IPS-18a (cell line): ENCODE data around the gene ARHGAP6.

Experiments
- H3K27ac ChIP-seq: one replicate; pipeline ENCODE4 v1.5.1; 2013; ENCODE audit warnings: low read length
- H3K27me3 ChIP-seq: one replicate; pipeline ENCODE4 v1.6.1; 2013; ENCODE audit warnings: mild to moderate bottlenecking, low read length; ENCODE audit not compliant: control insufficient read depth, insufficient read depth
- H3K36me3 ChIP-seq: one replicate; pipeline ENCODE4 v1.6.1; 2013; ENCODE audit warnings: low read depth, low read length; ENCODE audit not compliant: control insufficient read depth
- H3K4me1 ChIP-seq: one replicate; pipeline ENCODE4 v1.6.1; 2013; ENCODE audit warnings: low read depth, low read length; ENCODE audit not compliant: control insufficient read depth
- H3K4me3 ChIP-seq: one replicate; pipeline ENCODE4 v1.5.1; 2013; ENCODE audit warnings: low read length
- H3K9ac ChIP-seq: one replicate; pipeline ENCODE4 v1.6.1; 2013; ENCODE audit warnings: mild to moderate bottlenecking, low read length, moderate library complexity
- H3K9me3 ChIP-seq: one replicate; pipeline ENCODE4 v1.6.1; 2013; ENCODE audit warnings: low read depth, low read length; ENCODE audit not compliant: control insufficient read depth

Gene ARHGAP6

GRCh38 chrX:11399489-11400094 is 266.1 kb downstream of the ARHGAP6 start:
- Histone ChIP-seq H3K9me3 (no peaks in the 10 kb centered on the region), H3K4me1 (no peaks in the 10 kb centered on the region), H3K36me3 (no peaks in the 10 kb centered on the region), H3K27me3 (no peaks in the 10 kb centered on the region), H3K9ac (no peak overlapping the region), H3K27ac (no peak overlapping the region), H3K4me3 (no peak overlapping the region)

GRCh38 chrX:11398785-11399184 is 266.9 kb downstream of the ARHGAP6 start:
- H3K4me1 ChIP-seq = no peaks in the 10 kb centered on the region
- no peaks in the 10 kb centered on the region for H3K9me3 ChIP-seq
- no peaks in the 10 kb centered on the region for H3K36me3 ChIP-seq
- no peaks in the 10 kb centered on the region for H3K27me3 ChIP-seq
- no peak overlapping the region for H3K9ac ChIP-seq
- no peak overlapping the region for H3K27ac ChIP-seq
- H3K4me3 ChIP-seq = no peak overlapping the region

- H3K27ac ChIP-seq = no peak overlapping the region
- H3K4me1 ChIP-seq = no peaks in the 10 kb centered on the region
- H3K9ac ChIP-seq = no peak overlapping the region
- no peak overlapping the region for H3K4me3 ChIP-seq
- H3K36me3 ChIP-seq = no peaks in the 10 kb centered on the region
- H3K9me3 ChIP-seq = no peaks in the 10 kb centered on the region
- no peaks in the 10 kb centered on the region for H3K27me3 ChIP-seq
Measured at GRCh38 chrX:11398139-11398538, 267.6 kb downstream of the ARHGAP6 start.

GRCh38 chrX:11397680-11398079 is 268.0 kb downstream of the ARHGAP6 start:
- no peaks in the 10 kb centered on the region for H3K9me3 ChIP-seq
- no peak overlapping the region for H3K4me3 ChIP-seq
- no peaks in the 10 kb centered on the region for H3K4me1 ChIP-seq
- H3K36me3 ChIP-seq = no peaks in the 10 kb centered on the region
- no peaks in the 10 kb centered on the region for H3K27me3 ChIP-seq
- H3K27ac ChIP-seq = no peak overlapping the region
- no peak overlapping the region for H3K9ac ChIP-seq

GRCh38 chrX:11395859-11396258 is 269.9 kb downstream of the ARHGAP6 start:
- no peaks in the 10 kb centered on the region for H3K4me1 ChIP-seq
- no peak overlapping the region for H3K27ac ChIP-seq
- H3K9me3 ChIP-seq = no peaks in the 10 kb centered on the region
- no peaks in the 10 kb centered on the region for H3K27me3 ChIP-seq
- no peaks in the 10 kb centered on the region for H3K36me3 ChIP-seq
- H3K4me3 ChIP-seq = no peak overlapping the region
- no peak overlapping the region for H3K9ac ChIP-seq

GRCh38 chrX:11393949-11394654 is 271.6 kb downstream of the ARHGAP6 start:
- Histone ChIP-seq H3K4me3 (no peak overlapping the region), H3K36me3 (no peaks in the 10 kb centered on the region), H3K9me3 (no peaks in the 10 kb centered on the region), H3K27ac (no peak overlapping the region), H3K9ac (no peak overlapping the region), H3K27me3 (no peaks in the 10 kb centered on the region), H3K4me1 (no peaks in the 10 kb centered on the region)

- Histone ChIP-seq H3K4me1 (no peaks in the 10 kb centered on the region), H3K27ac (no peak overlapping the region), H3K9me3 (no peaks in the 10 kb centered on the region), H3K4me3 (no peak overlapping the region), H3K36me3 (no peaks in the 10 kb centered on the region), H3K9ac (no peak overlapping the region), H3K27me3 (no peaks in the 10 kb centered on the region)
Measured at GRCh38 chrX:11386812-11387211, 278.9 kb downstream of the ARHGAP6 start.

- Histone ChIP-seq H3K27ac (no peak overlapping the region), H3K4me1 (no peaks in the 10 kb centered on the region), H3K36me3 (no peaks in the 10 kb centered on the region), H3K9ac (no peak overlapping the region), H3K9me3 (no peaks in the 10 kb centered on the region), H3K4me3 (no peak overlapping the region), H3K27me3 (no peaks in the 10 kb centered on the region)
Measured at GRCh38 chrX:11386001-11386523, 279.7 kb downstream of the ARHGAP6 start.

GRCh38 chrX:11382930-11383329 is 282.8 kb downstream of the ARHGAP6 start:
- no peak overlapping the region for H3K9ac ChIP-seq
- H3K4me3 ChIP-seq = no peak overlapping the region
- no peak overlapping the region for H3K27ac ChIP-seq
- H3K27me3 ChIP-seq = no peaks in the 10 kb centered on the region
- no peaks in the 10 kb centered on the region for H3K9me3 ChIP-seq
- H3K4me1 ChIP-seq = no peaks in the 10 kb centered on the region
- no peaks in the 10 kb centered on the region for H3K36me3 ChIP-seq

GRCh38 chrX:11381464-11381863 is 284.3 kb downstream of the ARHGAP6 start:
- Histone ChIP-seq H3K4me1 (no peaks in the 10 kb centered on the region), H3K27ac (no peak overlapping the region), H3K27me3 (no peaks in the 10 kb centered on the region), H3K4me3 (no peak overlapping the region), H3K9me3 (no peaks in the 10 kb centered on the region), H3K9ac (no peak overlapping the region), H3K36me3 (no peaks in the 10 kb centered on the region)

- Histone ChIP-seq H3K9me3 (no peaks in the 10 kb centered on the region), H3K9ac (no peak overlapping the region), H3K36me3 (no peaks in the 10 kb centered on the region), H3K4me3 (no peak overlapping the region), H3K27me3 (no peaks in the 10 kb centered on the region), H3K4me1 (peaks cover 3% of the 10 kb centered on the region), H3K27ac (no peak overlapping the region)
Measured at GRCh38 chrX:11380187-11380844, 285.4 kb downstream of the ARHGAP6 start.
